ENCODE measurements around the gene KRTAP25-1.

KRTAP25-1 gene, protein sequence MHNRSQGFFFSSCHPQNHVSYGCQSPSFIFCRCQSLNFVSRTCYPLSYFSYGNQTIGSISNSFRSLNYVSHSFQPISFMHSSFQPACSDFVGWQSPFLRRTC

DNA sequence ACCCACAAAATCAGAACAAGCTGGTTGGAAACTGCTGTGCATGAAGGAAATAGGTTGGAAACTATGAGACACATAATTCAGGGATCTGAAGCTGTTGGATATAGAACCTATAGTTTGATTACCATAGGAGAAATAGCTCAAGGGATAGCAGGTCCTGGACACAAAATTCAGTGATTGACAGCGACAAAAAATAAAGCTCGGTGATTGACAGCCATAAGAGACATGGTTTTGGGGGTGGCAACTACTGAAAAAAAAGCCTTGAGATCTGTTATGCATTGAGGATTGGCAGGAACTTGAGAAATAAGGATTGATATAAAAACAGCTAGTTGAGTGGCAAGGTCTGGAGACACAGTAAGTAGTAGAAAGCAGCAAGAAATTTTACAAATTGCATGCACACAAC, at the start of gene KRTAP25-1:
Gene KRTAP25-1 (minus strand): TSS at position 300 of the 400 bp plus-strand sequence. CDS start 24 bp downstream, at position 276.
- DNase-seq (ENCODE audit: low read depth, low spot score) = no peak

DNA sequence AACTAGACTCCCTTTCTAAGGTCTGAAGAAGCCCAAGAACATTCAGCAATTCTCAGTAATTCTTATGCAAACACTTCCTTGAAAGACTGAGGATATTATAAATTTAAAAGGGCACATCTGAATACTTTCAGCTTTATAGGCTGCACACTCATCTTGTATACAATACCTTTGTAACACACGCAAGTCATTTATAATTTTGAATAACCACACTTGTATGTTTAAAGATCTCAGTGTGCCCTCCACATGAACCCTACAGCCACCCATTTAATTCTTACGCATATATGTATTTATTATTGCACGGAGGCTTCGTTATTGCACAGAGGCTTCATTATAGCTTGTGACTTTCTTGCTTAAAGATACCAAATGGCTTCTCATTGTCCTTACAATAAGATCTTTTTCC, 49.4 kb upstream of the KRTAP25-1 start:
- DNase-seq (ENCODE audit: low read depth, low spot score) = no peak

DNA sequence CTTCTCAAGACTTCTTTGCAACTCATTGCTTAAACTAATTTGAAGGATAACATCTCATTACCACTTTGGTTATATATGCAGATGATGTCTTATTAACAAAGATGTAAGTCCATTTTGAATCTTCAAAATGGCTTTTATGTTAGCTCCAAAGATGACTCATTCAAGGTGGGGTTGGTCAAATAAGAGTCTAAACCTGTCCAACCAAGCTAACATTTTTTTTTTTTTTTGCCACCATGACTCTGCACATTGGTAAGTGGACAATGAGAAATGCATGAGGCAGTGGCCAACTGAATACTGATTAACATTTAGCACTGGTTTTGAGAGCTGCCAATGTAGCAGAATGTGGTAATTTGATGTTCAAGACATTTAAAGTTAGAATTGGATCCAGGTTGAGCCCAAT, 48.5 kb upstream of the KRTAP25-1 start:
- DNase-seq (ENCODE audit: low read depth, low spot score) = no peak

DNA sequence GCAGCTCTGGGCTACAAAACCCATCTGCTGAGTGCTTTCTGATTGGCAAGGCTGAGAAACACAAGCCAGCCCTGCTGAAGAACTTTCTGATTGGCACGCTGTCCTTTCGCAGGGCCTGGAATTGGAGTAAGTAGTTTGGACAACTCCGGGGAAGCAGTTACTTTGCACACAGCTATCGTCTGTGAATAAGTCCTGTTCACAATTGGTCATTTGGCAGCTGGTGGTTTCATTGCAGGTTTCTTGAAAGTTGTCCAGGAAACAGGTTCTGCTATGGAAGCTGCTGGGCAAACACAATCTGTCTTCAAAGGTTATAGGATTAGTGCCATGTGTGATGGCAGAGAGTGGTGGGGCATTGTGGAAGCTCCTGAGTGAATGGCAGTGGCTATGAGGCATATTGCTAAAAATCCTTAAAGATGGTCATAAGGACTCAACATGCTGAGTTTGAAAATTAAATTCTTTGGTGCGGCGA, 48.0 kb upstream of the KRTAP25-1 start, which contains the start of gene KRTAP27-1:
Gene KRTAP27-1 (minus strand): TSS at position 419 of the 469 bp plus-strand sequence. CDS start 26 bp downstream, at position 393.
- no peak for DNase-seq (ENCODE audit: low read depth, low spot score)

DNA sequence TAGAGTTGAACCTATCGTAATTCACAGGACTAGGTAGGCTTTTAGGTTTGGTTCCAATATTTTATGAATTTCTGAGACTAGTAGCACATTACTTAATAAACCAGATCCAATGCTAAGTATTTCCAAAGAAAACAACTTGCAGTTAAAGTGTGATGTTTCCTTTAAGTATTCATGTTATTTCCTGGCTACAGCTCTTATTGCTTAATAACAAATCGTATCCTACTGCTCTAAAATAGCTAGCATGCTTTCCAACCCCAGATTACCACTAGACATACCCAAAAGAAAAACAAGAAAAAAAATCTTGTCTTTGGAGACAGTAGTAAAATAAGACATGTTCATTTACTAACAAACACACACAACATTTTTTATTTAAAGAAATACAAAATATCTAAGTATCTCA, 47.3 kb upstream of the KRTAP25-1 start:
- DNase-seq (ENCODE audit: low read depth, low spot score) = peak; percentile 22

DNA sequence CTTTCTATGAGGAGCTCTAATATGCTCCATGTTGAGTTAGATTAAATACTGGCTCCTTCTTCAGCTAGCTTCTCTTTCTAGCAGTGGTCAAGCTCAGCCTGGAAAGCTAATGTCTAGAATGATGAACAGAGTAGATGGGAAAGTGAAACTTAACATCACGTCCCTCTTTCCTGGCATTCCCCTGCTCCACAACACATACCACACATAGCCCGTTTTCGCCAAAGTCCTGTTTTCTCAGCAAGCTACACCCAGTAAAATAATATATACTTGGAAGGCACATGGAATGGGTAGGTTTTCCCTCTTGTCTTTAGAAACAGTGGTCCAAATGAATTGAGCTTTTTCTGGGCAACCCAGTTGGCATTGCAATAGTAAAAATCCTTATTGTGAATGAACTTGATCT, 44.4 kb upstream of the KRTAP25-1 start:
- no peak for DNase-seq (ENCODE audit: low read depth, low spot score)

DNA sequence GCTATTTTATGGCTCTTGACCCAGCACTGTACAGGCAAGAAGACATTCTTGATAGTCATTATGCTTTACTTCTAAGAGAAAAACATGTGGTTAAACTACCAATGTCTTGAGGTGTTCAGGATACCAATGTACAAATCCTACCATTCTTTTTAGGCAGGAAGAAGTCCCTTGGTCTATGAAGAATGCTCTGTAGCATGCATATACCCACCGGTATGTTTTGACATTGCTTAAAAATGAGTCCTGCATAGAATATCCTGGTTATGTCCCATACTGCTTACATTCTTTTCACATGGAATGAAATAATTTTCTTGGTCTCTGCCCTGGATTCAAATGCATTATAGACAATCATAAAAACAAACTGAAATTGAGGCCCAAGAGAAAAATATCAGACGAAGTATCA, 43.4 kb upstream of the KRTAP25-1 start:
- DNase-seq (ENCODE audit: low read depth, low spot score) = no peak

DNA sequence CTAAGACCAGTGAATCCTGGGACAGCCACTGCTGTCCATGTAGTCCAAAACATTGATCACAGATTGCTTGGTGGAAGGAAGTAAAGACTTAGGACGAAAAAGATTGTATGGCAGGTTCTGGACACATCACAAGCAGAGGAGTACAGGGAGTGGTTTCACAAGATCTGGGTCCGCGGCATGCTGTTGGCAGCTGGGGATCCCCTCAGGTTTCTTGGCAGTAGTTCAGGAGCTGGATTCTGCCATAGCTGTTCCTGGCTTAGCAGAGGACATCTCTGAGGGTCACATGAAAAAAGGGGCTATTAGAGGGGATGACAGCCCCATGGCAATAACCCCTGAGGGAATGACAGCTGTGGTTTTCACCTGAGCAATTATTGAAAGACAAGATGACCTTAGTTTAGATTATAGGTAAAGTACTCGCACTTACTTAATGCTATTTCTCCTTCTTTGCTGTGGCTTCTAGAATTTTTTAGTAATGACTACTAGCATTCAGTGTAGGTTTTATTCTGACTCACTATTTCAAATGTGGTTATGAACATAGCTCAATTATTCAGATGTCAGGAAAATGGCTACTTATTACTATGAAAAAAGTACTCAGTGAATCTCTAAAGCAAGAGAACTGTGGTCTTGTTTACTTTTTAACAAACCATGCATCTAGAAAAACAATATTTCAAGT, 40.0 kb upstream of the KRTAP25-1 start:
- peak; percentile 27 for DNase-seq (ENCODE audit: low read depth, low spot score)

DNA sequence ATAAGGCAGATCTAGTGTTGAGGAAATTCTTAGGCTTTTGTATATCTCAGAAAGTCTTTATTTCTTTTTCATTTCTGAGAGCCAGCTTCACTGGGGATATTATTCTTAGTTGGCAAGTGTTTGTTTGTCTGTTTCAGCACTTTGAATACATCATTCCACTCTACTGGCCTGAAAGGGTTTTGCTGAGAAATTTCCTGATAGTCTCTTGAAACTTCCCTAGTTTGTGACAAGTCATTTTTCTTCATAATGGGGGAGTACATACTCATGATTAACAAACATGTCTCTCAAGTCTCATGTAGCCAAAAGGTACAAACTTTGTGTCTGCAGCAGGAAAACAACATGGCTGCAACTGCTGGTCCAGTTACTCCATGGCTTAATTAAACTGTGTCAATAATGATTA, 37.1 kb upstream of the KRTAP25-1 start:
- no peak for DNase-seq (ENCODE audit: low read depth, low spot score)

DNA sequence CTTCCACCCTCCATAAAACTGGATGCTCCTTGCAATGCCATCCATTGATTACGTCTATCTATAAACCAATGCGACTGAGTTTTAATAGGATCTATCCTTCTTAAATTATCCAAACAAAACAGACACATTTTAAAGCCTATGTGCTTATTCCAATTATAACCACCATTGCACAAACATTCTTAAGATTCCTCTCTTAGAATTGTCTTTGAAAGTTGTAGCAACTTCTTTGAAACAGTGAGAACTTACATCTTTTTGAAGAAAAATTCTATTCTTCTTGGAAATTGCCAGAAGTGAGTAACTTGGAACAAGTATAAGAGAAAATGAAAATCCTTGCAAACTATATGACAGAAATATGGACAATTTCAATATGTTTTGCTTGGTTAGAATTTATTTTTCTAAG, 30.9 kb upstream of the KRTAP25-1 start, which contains the start of gene KRTAP26-1:
Gene KRTAP26-1 (minus strand): TSS at position 101 of the 400 bp plus-strand sequence. CDS start 280 bp downstream, outside the sequence.
- DNase-seq (ENCODE audit: low read depth, low spot score) = no peak

DNA sequence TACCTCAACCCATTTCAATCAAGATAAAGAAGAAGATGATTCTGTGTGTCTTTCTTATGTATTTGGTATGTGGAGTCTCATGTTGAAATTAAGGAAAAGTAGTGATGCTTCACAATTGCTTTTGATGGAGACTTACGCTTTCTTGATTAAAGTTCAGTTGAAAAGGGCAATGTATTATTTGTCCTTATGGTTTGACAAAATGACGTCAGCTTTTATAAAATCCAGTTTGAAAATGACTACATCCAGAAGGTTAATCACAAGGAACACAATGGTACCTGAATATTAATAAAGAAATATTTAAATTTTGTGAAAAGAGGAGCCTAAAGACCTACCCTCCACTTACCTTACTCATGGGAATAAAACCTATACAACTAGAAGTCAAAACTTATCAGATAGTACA, 26.4 kb upstream of the KRTAP25-1 start:
- DNase-seq (ENCODE audit: low read depth, low spot score) = no peak

DNA sequence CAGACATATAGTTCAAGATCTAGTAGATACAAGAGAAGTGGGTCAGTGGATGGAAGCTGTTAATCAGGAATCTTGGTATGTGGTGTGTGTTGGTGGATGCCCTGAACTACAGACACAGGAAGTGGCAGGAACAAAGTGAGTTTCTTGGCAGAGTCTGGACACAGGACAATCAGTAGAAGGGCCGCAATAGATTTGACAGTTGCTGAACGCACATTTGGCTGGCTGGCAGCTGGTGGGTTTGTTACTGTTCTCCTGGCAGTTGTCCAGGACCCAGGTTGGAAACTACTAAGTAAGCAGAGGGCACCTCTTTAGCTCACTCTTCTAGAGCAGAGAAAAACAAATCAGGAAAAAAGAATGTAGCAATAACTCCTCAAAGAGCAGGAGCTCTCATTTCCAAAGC, 17.6 kb upstream of the KRTAP25-1 start:
- DNase-seq (ENCODE audit: low read depth, low spot score) = no peak

DNA sequence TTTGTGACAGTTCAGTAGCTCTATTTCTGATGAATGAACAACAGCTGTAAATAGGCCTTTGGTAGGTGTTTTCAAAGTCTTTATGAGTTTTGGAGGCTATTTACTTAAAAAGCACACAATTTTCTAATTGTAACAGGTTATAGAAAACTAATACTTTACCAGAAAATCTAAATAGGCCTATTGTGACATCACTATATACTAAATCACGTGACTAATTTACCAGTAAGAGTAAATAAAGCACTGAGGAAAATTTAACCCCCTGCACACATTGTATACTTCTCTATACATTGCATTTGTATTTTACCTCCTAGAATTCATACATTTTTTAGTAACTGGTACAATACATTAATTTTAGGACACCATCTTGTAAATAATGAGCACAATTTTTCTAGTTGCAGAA, 15.8 kb upstream of the KRTAP25-1 start:
- no peak for DNase-seq (ENCODE audit: low read depth, low spot score)

DNA sequence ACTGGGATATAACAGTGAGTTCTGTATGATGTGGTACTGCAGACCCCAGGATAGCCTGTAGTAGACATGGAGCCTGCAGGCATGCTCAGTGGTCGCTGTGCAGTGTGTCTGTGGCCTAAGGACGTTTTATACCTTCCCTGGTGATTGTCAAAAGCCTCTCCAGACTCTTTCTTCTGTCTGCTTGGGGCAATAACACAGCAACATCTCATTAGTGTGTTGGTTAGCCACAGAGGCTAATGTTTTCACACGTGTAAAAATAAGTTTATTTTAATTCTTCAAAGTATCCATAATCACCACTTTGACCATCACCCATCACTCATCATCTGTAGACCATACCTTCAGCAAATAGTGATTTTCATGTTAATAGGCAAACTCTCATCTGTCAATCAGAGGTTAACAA, 6.5 kb downstream of the KRTAP25-1 start, which contains the start of gene KRTAP24-1:
Gene KRTAP24-1 (minus strand): TSS at position 101 of the 400 bp plus-strand sequence. CDS start 18 bp downstream, at position 83.
- no peak for DNase-seq (ENCODE audit: low read depth, low spot score)

DNA sequence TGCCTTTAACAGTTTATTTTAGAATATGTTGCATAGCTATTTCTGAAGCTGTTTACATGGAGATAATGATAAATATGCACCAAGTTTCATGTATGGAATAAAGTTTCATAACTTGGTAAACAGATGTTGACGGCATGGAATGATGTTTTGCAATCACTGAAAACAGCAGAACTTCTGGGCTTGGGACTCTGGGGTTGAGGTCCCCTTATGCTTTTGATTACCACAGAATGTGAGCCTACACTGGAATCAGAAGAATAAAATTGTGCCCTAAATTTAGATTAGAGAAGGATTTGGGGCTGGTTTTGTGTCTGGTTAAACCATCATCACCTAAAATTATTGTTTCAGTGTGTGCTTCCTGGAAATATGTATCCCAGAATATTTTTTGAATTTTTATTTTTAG, 17.7 kb downstream of the KRTAP25-1 start:
- no peak for DNase-seq (ENCODE audit: low read depth, low spot score)

DNA sequence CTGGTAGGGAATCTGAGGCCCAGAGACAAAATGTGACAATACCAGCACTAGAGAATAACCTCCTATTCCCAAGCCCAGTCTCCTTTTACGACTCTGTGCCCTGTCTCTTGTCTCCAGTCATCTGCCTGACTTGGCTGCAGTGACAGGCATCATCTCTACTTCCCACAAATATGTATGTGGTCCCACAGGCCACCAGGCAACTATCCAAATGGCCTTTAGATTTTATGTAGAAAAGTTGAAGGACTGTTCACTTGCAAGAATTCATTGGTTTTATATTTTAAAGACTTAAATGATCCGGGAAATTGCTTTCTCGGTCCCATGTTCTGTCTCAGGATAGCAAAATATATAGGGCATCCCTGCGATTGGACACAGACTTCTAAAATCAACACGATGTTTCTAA, 18.2 kb downstream of the KRTAP25-1 start:
- DNase-seq (ENCODE audit: low read depth, low spot score) = peak; percentile 2

DNA sequence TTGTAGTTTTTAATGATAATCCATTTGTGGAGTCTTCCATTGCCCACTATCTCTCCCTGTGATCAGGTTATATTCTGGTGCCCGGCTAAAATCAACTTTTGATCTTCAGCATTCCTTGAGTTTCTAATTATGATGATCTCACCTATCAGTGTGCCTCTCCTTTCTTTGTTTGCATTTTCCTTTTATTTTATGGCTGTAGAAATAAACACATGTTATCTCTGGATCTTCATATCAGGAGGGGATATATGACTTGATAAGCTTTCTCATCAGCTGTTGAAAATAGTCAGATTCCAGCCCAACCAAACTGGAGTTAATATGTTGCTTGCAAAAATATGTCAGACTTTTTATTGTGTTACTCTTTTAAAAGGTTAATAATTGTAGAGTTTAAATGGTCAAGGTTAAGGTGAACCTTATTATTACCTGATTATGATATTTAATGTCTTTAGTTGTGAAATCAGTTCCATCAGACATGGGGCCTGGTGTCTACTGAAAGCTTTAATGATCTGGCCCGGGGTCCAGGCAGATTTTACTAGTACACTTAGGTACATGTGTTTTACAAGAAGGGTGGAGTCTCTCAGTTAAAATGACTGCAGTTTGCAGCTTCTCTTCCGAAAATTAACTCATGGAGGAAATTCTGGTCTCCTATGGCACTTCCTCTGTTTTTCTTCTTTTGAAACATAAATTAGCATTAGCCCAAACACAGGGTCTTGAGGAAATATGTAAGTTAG, 19.3 kb downstream of the KRTAP25-1 start:
- DNase-seq (ENCODE audit: low read depth, low spot score) = no peak

DNA sequence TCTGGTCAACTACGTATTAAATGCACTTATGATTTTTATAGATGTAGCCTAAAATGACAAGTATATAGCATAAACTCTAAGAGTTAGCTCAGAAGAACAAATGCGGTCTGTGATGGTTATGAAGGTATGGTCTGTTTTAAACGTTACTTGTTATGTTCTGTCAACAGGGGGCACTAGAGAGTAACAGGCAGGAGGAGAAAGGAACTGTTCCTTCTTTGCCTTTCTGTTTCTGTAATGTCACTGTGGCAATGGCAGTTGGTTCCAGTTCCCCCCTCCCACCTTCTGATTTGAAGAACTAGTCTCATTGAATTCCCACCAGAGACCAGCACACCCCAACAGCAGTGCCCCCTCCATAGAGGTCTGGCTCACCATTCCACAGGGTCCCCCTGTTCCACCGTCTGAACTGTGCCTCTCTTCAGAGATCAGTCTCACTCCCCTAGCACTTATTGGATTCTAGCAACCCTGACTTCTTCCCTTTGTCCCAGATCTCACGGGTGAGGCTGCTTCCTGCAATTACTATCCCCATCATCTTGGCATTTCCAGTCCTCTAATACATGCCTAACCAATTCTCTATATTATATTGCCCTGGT, 20.6 kb downstream of the KRTAP25-1 start:
- no peak for DNase-seq (ENCODE audit: low read depth, low spot score)

DNA sequence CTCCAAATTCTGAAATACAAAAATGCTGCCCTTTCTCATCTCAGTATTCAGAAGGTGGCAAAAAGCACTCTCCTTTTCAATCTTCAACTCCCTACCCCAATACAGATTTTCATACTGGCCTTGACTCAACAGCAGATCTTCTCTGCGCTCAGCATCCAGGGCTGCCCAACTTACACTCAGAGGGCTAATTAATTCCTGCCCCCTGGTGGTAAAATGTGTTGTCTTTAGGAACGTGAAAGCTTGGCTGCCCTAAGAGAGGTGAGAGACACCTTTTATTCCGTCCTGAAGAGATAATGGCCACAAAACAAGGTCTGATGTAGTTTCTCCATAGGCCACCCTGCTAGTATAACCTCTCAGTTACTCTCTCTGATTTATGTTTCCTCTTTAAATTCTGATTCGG, 31.5 kb downstream of the KRTAP25-1 start:
- peak; percentile 5 for DNase-seq (ENCODE audit: low read depth, low spot score)

DNA sequence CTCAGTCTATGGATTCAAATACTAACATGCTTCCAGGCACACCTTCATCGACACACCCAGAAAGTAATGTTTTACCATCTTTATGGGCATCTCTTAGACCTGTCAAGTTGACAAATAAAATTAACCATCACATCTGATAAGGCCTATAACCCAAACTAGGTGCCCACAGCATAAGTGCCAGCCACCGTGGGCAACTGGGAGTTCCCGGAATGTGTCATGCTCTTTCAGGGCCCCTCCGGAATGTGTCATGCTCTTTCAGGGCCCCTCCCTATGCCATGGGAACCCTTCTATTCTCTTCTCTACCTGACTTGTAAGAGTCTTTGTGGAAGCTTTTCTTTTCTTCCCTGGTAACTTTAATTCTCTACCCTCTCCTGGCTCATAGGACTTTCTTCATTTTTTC, 33.2 kb downstream of the KRTAP25-1 start:
- DNase-seq (ENCODE audit: low read depth, low spot score) = no peak

DNA sequence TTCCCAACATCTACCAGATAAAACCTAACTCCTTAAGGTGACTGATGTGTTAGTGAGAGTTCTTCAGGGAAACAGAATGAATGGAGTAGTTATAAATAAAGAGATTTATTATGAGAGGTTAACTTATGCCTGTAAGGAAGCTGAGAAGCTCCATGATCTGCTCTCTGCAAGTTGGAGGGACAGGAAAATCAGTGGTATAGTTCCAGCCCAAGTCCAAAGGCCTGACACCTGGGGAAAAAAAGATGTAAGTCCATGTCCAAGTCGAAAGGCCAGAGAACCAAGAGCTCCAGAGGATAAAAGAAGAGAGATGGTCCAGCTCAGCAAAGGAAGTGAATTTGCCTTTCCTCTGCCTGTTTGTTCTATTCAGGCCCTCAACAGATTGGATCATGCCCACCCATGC, 33.6 kb downstream of the KRTAP25-1 start:
- DNase-seq (ENCODE audit: low read depth, low spot score) = no peak

DNA sequence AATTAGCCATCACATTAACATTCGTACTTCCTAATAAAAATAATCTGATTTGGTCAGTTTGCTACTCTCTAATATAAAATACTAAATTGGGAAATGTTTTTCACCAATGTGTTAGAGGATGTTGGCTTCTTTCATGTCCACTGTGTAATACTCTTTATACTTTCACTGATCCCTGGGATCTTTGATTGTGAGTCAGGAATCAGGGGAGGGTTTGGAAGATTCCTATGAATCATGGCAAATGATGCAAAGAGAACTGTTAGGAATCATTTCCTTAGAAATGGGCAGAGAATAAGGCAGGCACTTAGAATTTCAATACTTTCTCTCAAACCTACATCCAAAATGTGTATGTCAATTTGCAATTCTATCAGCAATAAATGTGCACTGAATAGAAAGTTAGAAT, 37.5 kb downstream of the KRTAP25-1 start:
- DNase-seq (ENCODE audit: low read depth, low spot score) = no peak
